CD14-positive monocyte (primary cell): ENCODE measurements around the gene HINT2. TPM values are rescaled to one million over a fixed set of nuclear protein-coding genes. Genes with fewer than 3 reads are reported as not detected.

ENCODE experiments used
- DNase-seq, 3 donors: peaks; one replicate each; pipeline ENCODE4 v3.0.0-alpha.2; 2011 to 2022
- H2AFZ ChIP-seq: 2 replicates; pipeline ENCODE4 v1.6.0; 2012; ENCODE audit warnings: mild to moderate bottlenecking, low read depth, low read length, inconsistent platforms; ENCODE audit not compliant: insufficient read depth, poor library complexity, severe bottlenecking
- H3K27ac ChIP-seq, 2 donors: 1 replicate in 1 of 2; 2 replicates in 1 of 2; pipeline ENCODE4 v1.5.1; 2012 to 2013; ENCODE audit warnings: low read length in 2 of 2, control low read depth in 1 of 2, inconsistent platforms in 1 of 2, low read depth in 1 of 2, mild to moderate bottlenecking in 1 of 2
- H3K27me3 ChIP-seq, 2 donors: one replicate each; pipeline versions ENCODE4 v1.6.0 to v1.6.1; 2011 to 2013; ENCODE audit warnings: low read length in 2 of 2; ENCODE audit not compliant: control insufficient read depth in 2 of 2, insufficient read depth in 2 of 2
- H3K36me3 ChIP-seq, 2 donors: replicated peaks in 1 of 2; 1 replicate in 1 of 2; 2 replicates in 1 of 2; pipeline versions ENCODE4 v1.5.1 to v1.6.1; 2012 to 2013; ENCODE audit warnings: low read length in 2 of 2, control low read depth in 1 of 2, inconsistent platforms in 1 of 2, mild to moderate bottlenecking in 1 of 2; ENCODE audit not compliant: insufficient read depth in 2 of 2, control insufficient read depth in 1 of 2
- H3K4me1 ChIP-seq, 2 donors: 1 replicate in 1 of 2; 2 replicates in 1 of 2; pipeline versions ENCODE4 v1.5.1 to v1.6.1; 2012 to 2013; ENCODE audit warnings: low read length in 2 of 2, control low read depth in 1 of 2, inconsistent platforms in 1 of 2, mild to moderate bottlenecking in 1 of 2, moderate library complexity in 1 of 2; ENCODE audit not compliant: insufficient read depth in 2 of 2, control insufficient read depth in 1 of 2
- H3K4me2 ChIP-seq: replicated peaks from 2 replicates; pipeline ENCODE3; 2012; ENCODE audit warnings: low read length, moderate library complexity, mild to moderate bottlenecking; ENCODE audit not compliant: poor library complexity, severe bottlenecking; ENCODE audit errors: extremely low read depth
- H3K4me3 ChIP-seq, 3 experiments: fragments of 200-600 bp in 1 of 3; sonication (generic) in 1 of 3; replicated peaks in 1 of 3; 1 replicate in 2 of 3; 2 replicates in 1 of 3; pipeline ENCODE4 v1.5.1; 2011 to 2013; ENCODE audit warnings: low read length in 3 of 3, mild to moderate bottlenecking in 3 of 3, control low read depth in 2 of 3, low read depth in 2 of 3, inconsistent platforms in 1 of 3, moderate library complexity in 1 of 3
- H3K79me2 ChIP-seq: 2 replicates; pipeline ENCODE4 v1.6.0; 2012; ENCODE audit warnings: mild to moderate bottlenecking, control low read depth, inconsistent platforms, low read length, moderate library complexity; ENCODE audit not compliant: insufficient read depth
- H3K9ac ChIP-seq: 2 replicates; pipeline ENCODE4 v1.6.0; 2017; ENCODE audit warnings: low read length, mild to moderate bottlenecking; ENCODE audit not compliant: insufficient read depth, poor library complexity, severe bottlenecking
- H3K9me3 ChIP-seq, 2 donors: replicated peaks in 1 of 2; 1 replicate in 1 of 2; 2 replicates in 1 of 2; pipeline versions ENCODE4 v1.5.1 to v1.6.1; 2012 to 2013; ENCODE audit warnings: low read length in 2 of 2, control low read depth in 1 of 2; ENCODE audit not compliant: control insufficient read depth in 1 of 2, insufficient read depth in 1 of 2
- H4K20me1 ChIP-seq: 2 replicates; pipeline ENCODE4 v1.6.0; 2012; ENCODE audit warnings: mild to moderate bottlenecking, low read length, control low read depth, moderate library complexity; ENCODE audit not compliant: insufficient read depth
- H3K27ac Mint-ChIP-seq, 7 donors: one replicate each; pipeline ENCODE4 v1.8.0; 2020; ENCODE audit warnings: mild to moderate bottlenecking in 7 of 7, mixed read lengths in 7 of 7, moderate library complexity in 6 of 7, inconsistent platforms in 2 of 7
- H3K27me3 Mint-ChIP-seq, 3 donors: one replicate each; pipeline ENCODE4 v1.8.0; 2021 to 2022; ENCODE audit warnings: low read depth in 3 of 3, mild to moderate bottlenecking in 3 of 3, mixed read lengths in 3 of 3, moderate library complexity in 3 of 3, inconsistent platforms in 1 of 3
- H3K36me3 Mint-ChIP-seq, 2 donors: one replicate each; pipeline ENCODE4 v1.8.0; 2020; ENCODE audit warnings: mixed read lengths in 2 of 2, inconsistent platforms in 1 of 2, mild to moderate bottlenecking in 1 of 2
- H3K4me1 Mint-ChIP-seq: one replicate; pipeline ENCODE4 v1.8.0; 2020; ENCODE audit warnings: mild to moderate bottlenecking, mixed read lengths
- H3K4me3 Mint-ChIP-seq, 2 donors: one replicate each; pipeline ENCODE4 v1.8.0; 2020; ENCODE audit warnings: mild to moderate bottlenecking in 2 of 2, mixed read lengths in 2 of 2, moderate library complexity in 1 of 2
- H3K9me3 Mint-ChIP-seq, 7 donors: one replicate each; pipeline ENCODE4 v1.8.0; 2020 to 2022; ENCODE audit warnings: mixed read lengths in 7 of 7, mild to moderate bottlenecking in 6 of 7, moderate library complexity in 6 of 7, inconsistent platforms in 2 of 7
- CTCF ChIP-seq: fragments of 200-600 bp; IDR thresholded peaks from one replicate; pipeline ENCODE4 v1.8.0; 2022; ENCODE audit warnings: antibody characterized with exemption, mild to moderate bottlenecking
- WGBS: methylation state at CpG from one replicate; pipeline ENCODE4 v1.1.5; 2013; ENCODE audit warnings: missing lambda C conversion rate; ENCODE audit not compliant: insufficient coverage; 5-methylcytosine and 5-hydroxymethylcytosine counted together
- intact Hi-C, 2 donors: fragments of 100-400 bp; cut with micrococcal nuclease; formaldehyde crosslinking; loops; one replicate each; pipeline versions ENCODE4 v1.15.0 to v1.15.1; 2023
- polyA plus RNA-seq, 3 donors: library from polyadenylated mRNA; depleted of rRNA in 1 of 3; unstranded in 2 of 3; stranded (reverse) in 1 of 3; fragments of 300-500 nt in 2 of 3; fragments of >200 nt in 1 of 3; fragmentation: Illumina TruSeq in 2 of 3; gene quantifications; 1 replicate in 2 of 3; 2 replicates in 1 of 3; pipeline ENCODE4 v1.2.3, GENCODE V29; 2012 to 2021

HINT2 gene
- polyA plus RNA-seq, 3 donors: 19.9 to 64.5 (median 59.1) TPM

- intact Hi-C loops: loop anchor here (5.0 to 10.0 kb wide), 2 partner anchors 164 to 207 kb away; partner anchors contain the start of gene TESK1 (in 1 of the 2)
- Histone ChIP-seq H3K9me3 (no peaks in the 10 kb centered on the region), H3K4me2 (peak overlapping the region; percentile 96), H3K79me2 (peaks cover 4% of the 10 kb centered on the region), H3K4me1 (peaks cover 35 to 44% of the 10 kb centered on the region in 2 donors), H3K4me3 (peak overlapping the region; percentile 45 to 85 (median 59)), H3K9ac (no peak overlapping the region), H3K27ac (peak overlapping the region in 1 of 2 donors; percentile 71), H2AFZ (peak overlapping the region; percentile 95), H3K36me3 (no peaks in the 10 kb centered on the region), H3K27me3 (no peaks in the 10 kb centered on the region), H4K20me1 (no peaks in the 10 kb centered on the region)
- peak overlapping the region; percentile 81 to 90 (median 89) for H3K27ac Mint-ChIP-seq
- TF ChIP-seq CTCF: no peak
- peaks cover 32% of the 10 kb centered on the region for H3K4me1 Mint-ChIP-seq
- no peak for DNase-seq
- peaks cover 2 to 4% of the 10 kb centered on the region in 2 donors for H3K36me3 Mint-ChIP-seq
- peak overlapping the region; percentile 88 to 96 for H3K4me3 Mint-ChIP-seq
- WGBS: 13% methylated on average over 10 of the region's 12 CpGs
- peaks cover 0 to 5% (median 1%) of the 10 kb centered on the region in 3 donors for H3K27me3 Mint-ChIP-seq
- H3K9me3 Mint-ChIP-seq: no peaks in the 10 kb centered on the region
Measured at GRCh38 chr9:35811381-35812024, 3.3 kb downstream of the HINT2 start.

- no peak overlapping the region for H3K27ac ChIP-seq
- H3K27me3 ChIP-seq: no peaks in the 10 kb centered on the region
- no peaks in the 10 kb centered on the region for H3K36me3 ChIP-seq
- Mint-ChIP-seq H3K9me3 (no peaks in the 10 kb centered on the region), H3K36me3 (peaks cover 2 to 4% of the 10 kb centered on the region in 2 donors), H3K4me3 (no peak overlapping the region), H3K27ac (peak overlapping the region in 2 of 7 donors; percentile 32 to 55), H3K4me1 (peaks cover 26% of the 10 kb centered on the region), H3K27me3 (peaks cover 0 to 5% (median 1%) of the 10 kb centered on the region in 3 donors)
- H3K4me1 ChIP-seq: peaks cover 29 to 35% of the 10 kb centered on the region in 2 donors
- H3K9ac ChIP-seq: no peak overlapping the region
- 100% methylated on average over 1 of the region's 7 CpGs for WGBS
- no peak for DNase-seq
- no peak for TF ChIP-seq CTCF
- no peaks in the 10 kb centered on the region for H4K20me1 ChIP-seq
- no peak overlapping the region for H3K4me2 ChIP-seq
- H2AFZ ChIP-seq: no peak overlapping the region
- no peak overlapping the region for H3K4me3 ChIP-seq
- no peaks in the 10 kb centered on the region for H3K9me3 ChIP-seq
- H3K79me2 ChIP-seq: peaks cover 4% of the 10 kb centered on the region
- intact Hi-C loops: loop anchor here (5.0 to 10.0 kb wide), 2 partner anchors 163 to 205 kb away; partner anchors contain the start of gene TESK1 (in 1 of the 2)
Measured at GRCh38 chr9:35810122-35810521, 4.7 kb downstream of the HINT2 start.
